IMR-90 (cell line): ENCODE measurements around the gene CTF1. TPM values are rescaled to one million over a fixed set of nuclear protein-coding genes. Genes with fewer than 3 reads are reported as not detected.

ENCODE experiments used
- ATAC-seq: fragments of 200-7000 bp; cut with Tn5 transposase; 2 replicates; pipeline ENCODE4 v1.9.1; 2020; ENCODE audit warnings: low read depth, mild to moderate bottlenecking, moderate library complexity
- BruUV-seq: library from RNA; stranded (reverse); fragments of 400-500 nt; replicated peaks from 2 replicates; lab custom pipeline; 2021; lab: Mats Ljungman, UMichigan
- CTCF ChIA-PET: fragments of 300-600 bp; formaldehyde crosslinking; extraction: SDS; loops from one replicate; lab custom pipeline; 2021; ENCODE audit warnings: antibody characterized with exemption; lab: Yijun Ruan, JAX
- POLR2A ChIA-PET: fragments of 300-600 bp; sonication (Branson Sonifier 250); formaldehyde crosslinking; loops from one replicate; lab custom pipeline; 2022; ENCODE audit warnings: antibody characterized with exemption; ENCODE audit not compliant: unreplicated experiment; lab: Charles Lee
- DNase-seq: peaks from one replicate; pipeline ENCODE4 v3.0.0; 2013
- H2AFZ ChIP-seq: replicated peaks from 2 replicates; pipeline ENCODE3; 2013; ENCODE audit warnings: low read length, mild to moderate bottlenecking; ENCODE audit not compliant: poor library complexity
- H2AK5ac ChIP-seq: 2 replicates; pipeline ENCODE4 v1.6.1; 2013; ENCODE audit warnings: low read depth, low read length, inconsistent platforms
- H2AK9ac ChIP-seq: replicated peaks from 2 replicates; pipeline ENCODE3; 2013; ENCODE audit warnings: mild to moderate bottlenecking, low read depth, low read length, moderate library complexity; ENCODE audit not compliant: poor library complexity
- H2BK120ac ChIP-seq: 2 replicates; pipeline ENCODE4 v1.6.1; 2013; ENCODE audit warnings: low read depth, low read length, inconsistent platforms
- H2BK15ac ChIP-seq: 3 replicates; pipeline ENCODE4 v1.6.1; 2013; ENCODE audit warnings: low read depth, low read length, inconsistent platforms
- H2BK20ac ChIP-seq: 2 replicates; pipeline ENCODE4 v1.6.1; 2013; ENCODE audit warnings: low read depth, mild to moderate bottlenecking, inconsistent platforms, low read length, moderate library complexity
- H2BK5ac ChIP-seq: 2 replicates; pipeline ENCODE4 v1.6.1; 2013; ENCODE audit warnings: mild to moderate bottlenecking, low read depth, low read length, inconsistent platforms; ENCODE audit not compliant: poor library complexity, severe bottlenecking
- H3K14ac ChIP-seq: replicated peaks from 2 replicates; pipeline ENCODE4 v1.6.1; 2013; ENCODE audit warnings: low read depth, low read length, inconsistent platforms
- H3K18ac ChIP-seq: 2 replicates; pipeline ENCODE4 v1.6.1; 2013; ENCODE audit warnings: low read depth, low read length, control low read depth
- H3K23ac ChIP-seq: 2 replicates; pipeline ENCODE4 v1.6.1; 2013; ENCODE audit warnings: low read depth, low read length, inconsistent platforms
- H3K27ac ChIP-seq: 2 replicates; pipeline ENCODE4 v1.5.1; 2013; ENCODE audit warnings: mild to moderate bottlenecking, control low read depth, low read length; ENCODE audit not compliant: insufficient read depth
- H3K27me3 ChIP-seq: 2 replicates; pipeline ENCODE4 v1.6.1; 2013; ENCODE audit warnings: low read length; ENCODE audit not compliant: control insufficient read depth, insufficient read depth
- H3K36me3 ChIP-seq: 2 replicates; pipeline ENCODE4 v1.6.1; 2013; ENCODE audit warnings: low read length, mixed read lengths; ENCODE audit not compliant: control insufficient read depth, insufficient read depth
- H3K4ac ChIP-seq: 2 replicates; pipeline ENCODE4 v1.6.1; 2013; ENCODE audit warnings: low read depth, low read length, inconsistent platforms
- H3K4me1 ChIP-seq: 2 replicates; pipeline ENCODE4 v1.6.1; 2013; ENCODE audit warnings: low read length, mixed read lengths; ENCODE audit not compliant: control insufficient read depth, insufficient read depth
- H3K4me2 ChIP-seq: 2 replicates; pipeline ENCODE4 v1.6.1; 2013; ENCODE audit warnings: low read depth, mild to moderate bottlenecking, control low read depth, low read length, moderate library complexity
- H3K4me3 ChIP-seq: 2 replicates; pipeline ENCODE4 v1.5.1; 2013; ENCODE audit warnings: low read depth, mild to moderate bottlenecking, control low read depth, low read length, moderate library complexity; ENCODE audit not compliant: insufficient read depth
- H3K56ac ChIP-seq: 2 replicates; pipeline ENCODE4 v1.6.1; 2013; ENCODE audit warnings: low read length, inconsistent platforms; ENCODE audit not compliant: insufficient read depth; ENCODE audit errors: extremely low read depth
- H3K79me1 ChIP-seq, 2 experiments: 2 replicates each; pipeline ENCODE4 v1.6.1; 2013; ENCODE audit warnings: low read length in 2 of 2, inconsistent platforms in 1 of 2, low read depth in 1 of 2
- H3K9ac ChIP-seq: 2 replicates; pipeline ENCODE4 v1.6.1; 2013; ENCODE audit warnings: low read depth, low read length, control low read depth
- H3K9me1 ChIP-seq: 2 replicates; pipeline ENCODE4 v1.6.1; 2013; ENCODE audit warnings: low read length, inconsistent platforms; ENCODE audit not compliant: insufficient read depth
- H3K9me3 ChIP-seq: 2 replicates; pipeline ENCODE4 v1.6.1; 2013; ENCODE audit warnings: low read length; ENCODE audit not compliant: control insufficient read depth, insufficient read depth
- H4K20me1 ChIP-seq: 2 replicates; pipeline ENCODE4 v1.6.1; 2013; ENCODE audit warnings: low read length, inconsistent platforms; ENCODE audit not compliant: insufficient read depth
- H4K5ac ChIP-seq: 2 replicates; pipeline ENCODE4 v1.6.1; 2013; ENCODE audit warnings: mild to moderate bottlenecking, low read depth, low read length, control low read depth
- H4K8ac ChIP-seq, 2 experiments: 2 replicates each; pipeline ENCODE4 v1.6.1; 2013; ENCODE audit warnings: low read depth in 2 of 2, low read length in 2 of 2, control low read depth in 1 of 2, inconsistent platforms in 1 of 2
- H4K91ac ChIP-seq: 2 replicates; pipeline ENCODE4 v1.6.1; 2013; ENCODE audit warnings: low read depth, low read length, inconsistent platforms; ENCODE audit not compliant: insufficient read depth
- BHLHE40 ChIP-seq: fragments of 150-350 bp; IDR thresholded peaks from 2 replicates; pipeline ENCODE4 v1.6.1; 2016; ENCODE audit warnings: mild to moderate bottlenecking, low read depth, low read length
- CEBPB ChIP-seq: IDR thresholded peaks from 2 replicates; pipeline ENCODE4 v1.6.1; 2012; ENCODE audit warnings: low read depth, low read length, improper control_type of control experiment
- CHD1 ChIP-seq: IDR thresholded peaks from 2 replicates; pipeline ENCODE4 v1.6.1; 2012; ENCODE audit warnings: low read depth, low read length, improper control_type of control experiment
- FOS ChIP-seq: fragments of 150-350 bp; IDR thresholded peaks from 2 replicates; pipeline ENCODE4 v1.6.1; 2016; ENCODE audit warnings: low read depth, low read length
- MAFK ChIP-seq: IDR thresholded peaks from 2 replicates; pipeline ENCODE4 v1.6.1; 2012; ENCODE audit warnings: low read depth, low read length, improper control_type of control experiment
- MAZ ChIP-seq: IDR thresholded peaks from 2 replicates; pipeline ENCODE4 v1.6.1; 2012; ENCODE audit warnings: low read depth, mild to moderate bottlenecking, low read length, improper control_type of control experiment, moderate library complexity, borderline replicate concordance
- MXI1 ChIP-seq: IDR thresholded peaks from 2 replicates; pipeline ENCODE4 v1.6.1; 2012; ENCODE audit warnings: low read depth, mild to moderate bottlenecking, low read length, moderate library complexity, borderline replicate concordance
- NFE2L2 ChIP-seq: fragments of 150-350 bp; IDR thresholded peaks from 2 replicates; pipeline ENCODE4 v1.6.1; 2016; ENCODE audit warnings: low read depth, mild to moderate bottlenecking, low read length
- POLR2A ChIP-seq: IDR thresholded peaks from 2 replicates; pipeline ENCODE4 v1.6.1; 2012; ENCODE audit warnings: mild to moderate bottlenecking, low read depth, low read length
- RAD21 ChIP-seq: IDR thresholded peaks from 2 replicates; pipeline ENCODE4 v1.6.1; 2012; ENCODE audit warnings: low read length, improper control_type of control experiment
- RCOR1 ChIP-seq: IDR thresholded peaks from 2 replicates; pipeline ENCODE4 v1.6.1; 2012; ENCODE audit warnings: mild to moderate bottlenecking, low read length, improper control_type of control experiment; ENCODE audit not compliant: insufficient replicate concordance
- RFX5 ChIP-seq: IDR thresholded peaks from 2 replicates; pipeline ENCODE4 v1.8.0; 2012; ENCODE audit warnings: low read depth, mild to moderate bottlenecking, low read length, moderate library complexity
- SMC3 ChIP-seq: fragments of 150-350 bp; IDR thresholded peaks from 2 replicates; pipeline ENCODE4 v1.6.1; 2016; ENCODE audit warnings: low read depth, mild to moderate bottlenecking, antibody characterized with exemption, low read length, moderate library complexity
- WGBS, 2 experiments: methylation state at CpG; one replicate each; pipeline versions ENCODE4 v1.1.5 to v1.1.7; 2013; ENCODE audit warnings: missing lambda C conversion rate in 2 of 2; ENCODE audit not compliant: insufficient read length in 1 of 2; ENCODE audit errors: extremely low coverage in 2 of 2; 5-methylcytosine and 5-hydroxymethylcytosine counted together
- dilution Hi-C: fragments of 300-500 bp; cut with HindIII; formaldehyde crosslinking; loops from one replicate; pipeline ENCODE4 v1.14.3; 2018; ENCODE audit warnings: low sequenced_read_pairs; ENCODE audit not compliant: unreplicated experiment
- in situ Hi-C: fragments of 300-500 bp; cut with MboI; formaldehyde crosslinking; loops from 3 replicates; pipeline ENCODE4 v1.14.3; 2019; ENCODE audit warnings: low sequenced_read_pairs, inconsistent platforms, mixed read lengths
- intact Hi-C: fragments of 100-400 bp; cut with micrococcal nuclease; formaldehyde crosslinking; loops from 2 replicates; pipeline ENCODE4 v1.10.0; 2022
- polyA plus RNA-seq, 3 experiments: library from polyadenylated mRNA; depleted of rRNA; stranded (reverse); fragments of >200 nt; gene quantifications; 2 replicates each; pipeline ENCODE4 v1.2.3, GENCODE V29; 2012; ENCODE audit warnings: low replicate concordance in 1 of 3
- total RNA-seq: library from RNA; depleted of rRNA; stranded (reverse); fragments of >200 nt; gene quantifications from 2 replicates; pipeline ENCODE4 v1.2.3, GENCODE V29; 2012
- TF ChIP-seq, protein P1 (sequence below): fragments of 150-350 bp; IDR thresholded peaks from 2 replicates; pipeline ENCODE4 v1.6.1; 2017; ENCODE audit warnings: mild to moderate bottlenecking, antibody characterized with exemption, low read length, low read depth
- TF ChIP-seq, protein P2 (sequence below): fragments of 150-350 bp; IDR thresholded peaks from 2 replicates; pipeline ENCODE4 v1.6.1; 2016; ENCODE audit warnings: low read depth, mild to moderate bottlenecking, low read length, moderate library complexity, borderline replicate concordance
- TF ChIP-seq, protein P3 (sequence below): conservative IDR thresholded peaks from 2 replicates; pipeline ENCODE4 v1.5.1; 2012; ENCODE audit warnings: mild to moderate bottlenecking, low read depth, low read length, improper control_type of control experiment

CTF1 gene
- total and polyA plus RNA-seq, 2 of the 4 experiments (the other 2 are of a cell fraction): 0.18 to 12.9 TPM

DNA sequence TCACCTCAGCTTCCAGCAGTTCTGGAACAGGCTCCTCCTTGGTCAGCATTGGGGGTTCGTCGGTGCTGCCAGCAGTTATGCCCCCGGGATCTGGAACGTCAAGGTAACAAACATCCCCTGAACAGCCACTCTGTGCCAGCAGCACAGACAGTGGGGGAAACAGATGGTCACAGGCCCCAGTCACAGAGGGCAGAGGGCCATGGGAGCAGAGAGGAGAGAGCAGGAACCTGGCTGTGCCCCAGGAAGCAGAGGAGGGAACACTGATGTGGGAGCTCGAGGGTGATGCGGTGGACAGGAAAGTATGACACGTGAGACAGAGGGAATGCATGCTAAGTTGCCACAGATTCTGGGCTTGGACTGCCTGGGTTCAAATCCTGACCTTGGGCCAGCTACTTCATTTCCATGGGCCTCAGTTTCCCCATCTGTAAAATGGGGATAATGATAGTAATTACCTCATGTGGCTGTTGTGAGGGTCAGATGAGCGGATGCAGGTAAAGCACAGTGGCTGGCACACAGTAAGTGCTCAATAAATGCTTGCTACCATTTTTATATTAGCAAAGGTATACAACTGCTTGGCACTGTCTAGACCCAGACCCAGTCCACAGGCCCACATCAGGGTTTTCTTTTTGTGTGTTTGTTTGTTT, 7.4 kb upstream of the CTF1 start:
- Histone ChIP-seq H3K18ac (no peak overlapping the region), H3K9me3 (no peaks in the 10 kb centered on the region), H2BK20ac (no peak overlapping the region), H2AK9ac (no peak overlapping the region), H2AK5ac (no peak overlapping the region), H3K4me3 (no peak overlapping the region), H3K56ac (no peak overlapping the region), H2AFZ (no peak overlapping the region), H2BK15ac (no peak overlapping the region), H3K27ac (no peak overlapping the region), H3K4ac (no peak overlapping the region), H3K36me3 (peaks cover 44% of the 10 kb centered on the region), H2BK5ac (no peak overlapping the region), H3K27me3 (no peaks in the 10 kb centered on the region), H4K8ac (no peak overlapping the region), H3K23ac (no peak overlapping the region), H2BK120ac (no peak overlapping the region), H3K4me2 (no peak overlapping the region), H3K9ac (no peak overlapping the region), H3K79me1 (peaks cover 13 to 63% of the 10 kb centered on the region in 2 experiments), H3K14ac (no peak overlapping the region), H4K91ac (no peak overlapping the region), H3K4me1 (peaks cover 5% of the 10 kb centered on the region), H4K5ac (no peak overlapping the region), H3K9me1 (peaks cover 4% of the 10 kb centered on the region; the same call in 1 of the 2 replicates), H4K20me1 (no peaks in the 10 kb centered on the region)
- POLR2A ChIA-PET: no interaction called here
- intact Hi-C loops (no loop called here), in situ Hi-C loops (no loop called here), dilution Hi-C loops (no loop called here)
- no TSS peak for BruUV-seq
- WGBS, 2 experiments: 91% methylated on average over 5 of the region's 8 CpGs; no CpG with 5 or more reads in 1 of the 2 experiments
- no peak for TF ChIP-seq RCOR1
- no peak for TF ChIP-seq CEBPB
- TF ChIP-seq, protein P1, sequence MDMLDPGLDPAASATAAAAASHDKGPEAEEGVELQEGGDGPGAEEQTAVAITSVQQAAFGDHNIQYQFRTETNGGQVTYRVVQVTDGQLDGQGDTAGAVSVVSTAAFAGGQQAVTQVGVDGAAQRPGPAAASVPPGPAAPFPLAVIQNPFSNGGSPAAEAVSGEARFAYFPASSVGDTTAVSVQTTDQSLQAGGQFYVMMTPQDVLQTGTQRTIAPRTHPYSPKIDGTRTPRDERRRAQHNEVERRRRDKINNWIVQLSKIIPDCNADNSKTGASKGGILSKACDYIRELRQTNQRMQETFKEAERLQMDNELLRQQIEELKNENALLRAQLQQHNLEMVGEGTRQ: no peak
- TF ChIP-seq SMC3: no peak
- no peak for TF ChIP-seq BHLHE40
- no peak for TF ChIP-seq RAD21
- TF ChIP-seq, protein P2, sequence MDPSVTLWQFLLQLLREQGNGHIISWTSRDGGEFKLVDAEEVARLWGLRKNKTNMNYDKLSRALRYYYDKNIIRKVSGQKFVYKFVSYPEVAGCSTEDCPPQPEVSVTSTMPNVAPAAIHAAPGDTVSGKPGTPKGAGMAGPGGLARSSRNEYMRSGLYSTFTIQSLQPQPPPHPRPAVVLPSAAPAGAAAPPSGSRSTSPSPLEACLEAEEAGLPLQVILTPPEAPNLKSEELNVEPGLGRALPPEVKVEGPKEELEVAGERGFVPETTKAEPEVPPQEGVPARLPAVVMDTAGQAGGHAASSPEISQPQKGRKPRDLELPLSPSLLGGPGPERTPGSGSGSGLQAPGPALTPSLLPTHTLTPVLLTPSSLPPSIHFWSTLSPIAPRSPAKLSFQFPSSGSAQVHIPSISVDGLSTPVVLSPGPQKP: no peak
- no peak for TF ChIP-seq CHD1
- TF ChIP-seq RFX5: no peak
- TF ChIP-seq NFE2L2: no peak
- no peak for TF ChIP-seq FOS
- no peak for TF ChIP-seq POLR2A
- TF ChIP-seq, protein P3, sequence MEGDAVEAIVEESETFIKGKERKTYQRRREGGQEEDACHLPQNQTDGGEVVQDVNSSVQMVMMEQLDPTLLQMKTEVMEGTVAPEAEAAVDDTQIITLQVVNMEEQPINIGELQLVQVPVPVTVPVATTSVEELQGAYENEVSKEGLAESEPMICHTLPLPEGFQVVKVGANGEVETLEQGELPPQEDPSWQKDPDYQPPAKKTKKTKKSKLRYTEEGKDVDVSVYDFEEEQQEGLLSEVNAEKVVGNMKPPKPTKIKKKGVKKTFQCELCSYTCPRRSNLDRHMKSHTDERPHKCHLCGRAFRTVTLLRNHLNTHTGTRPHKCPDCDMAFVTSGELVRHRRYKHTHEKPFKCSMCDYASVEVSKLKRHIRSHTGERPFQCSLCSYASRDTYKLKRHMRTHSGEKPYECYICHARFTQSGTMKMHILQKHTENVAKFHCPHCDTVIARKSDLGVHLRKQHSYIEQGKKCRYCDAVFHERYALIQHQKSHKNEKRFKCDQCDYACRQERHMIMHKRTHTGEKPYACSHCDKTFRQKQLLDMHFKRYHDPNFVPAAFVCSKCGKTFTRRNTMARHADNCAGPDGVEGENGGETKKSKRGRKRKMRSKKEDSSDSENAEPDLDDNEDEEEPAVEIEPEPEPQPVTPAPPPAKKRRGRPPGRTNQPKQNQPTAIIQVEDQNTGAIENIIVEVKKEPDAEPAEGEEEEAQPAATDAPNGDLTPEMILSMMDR: no peak
- TF ChIP-seq MXI1: no peak
- TF ChIP-seq MAZ: no peak
- no peak for TF ChIP-seq MAFK
- DNase-seq (no peak), ATAC-seq (no peak)
- CTCF ChIA-PET: no interaction called here
